Panc1 (cell line): ENCODE measurements around the gene CD44. TPM values are rescaled to one million over a fixed set of nuclear protein-coding genes. Genes with fewer than 3 reads are reported as not detected.

Experiments
- ATAC-seq: fragments of 200-7000 bp; cut with Tn5 transposase; 2 replicates; pipeline ENCODE4 v1.9.1; 2020; ENCODE audit warnings: mild to moderate bottlenecking, moderate library complexity
- BruUV-seq: library from RNA; stranded (reverse); fragments of 400-500 nt; replicated peaks from 2 replicates; lab custom pipeline; 2021; lab: Mats Ljungman, UMichigan
- CTCF ChIA-PET: fragments of 300-600 bp; sonication (Branson Sonifier 250); formaldehyde crosslinking; loops from one replicate; lab custom pipeline; 2022; ENCODE audit warnings: antibody characterized with exemption; lab: Charles Lee
- POLR2A ChIA-PET: fragments of 300-600 bp; sonication (Branson Sonifier 250); formaldehyde crosslinking; loops from one replicate; lab custom pipeline; 2022; ENCODE audit warnings: antibody characterized with exemption; lab: Charles Lee
- DNase-seq: peaks from one replicate; pipeline ENCODE4 v3.0.0-alpha.2; 2010; ENCODE audit warnings: low read depth, low spot score
- H3K27ac ChIP-seq: 2 replicates; pipeline ENCODE4 v1.5.1; 2011; ENCODE audit warnings: mild to moderate bottlenecking, low read length, inconsistent platforms
- H3K27me3 ChIP-seq: fragments of 200-500 bp; sonication (Bioruptor generic); 2 replicates; pipeline ENCODE4 v1.6.0; 2014; ENCODE audit warnings: low read length, inconsistent platforms; ENCODE audit not compliant: control insufficient read depth, insufficient read depth
- H3K36me3 ChIP-seq: fragments of 200-500 bp; sonication (Bioruptor generic); 2 replicates; pipeline ENCODE4 v1.5.1; 2014; ENCODE audit warnings: inconsistent platforms, mild to moderate bottlenecking, low read length, moderate library complexity; ENCODE audit not compliant: control insufficient read depth, insufficient read depth
- H3K4me1 ChIP-seq: 2 replicates; pipeline ENCODE4 v1.5.1; 2011; ENCODE audit warnings: inconsistent platforms, mild to moderate bottlenecking, low read length, moderate library complexity; ENCODE audit not compliant: control insufficient read depth, insufficient read depth
- H3K4me3 ChIP-seq, 2 experiments: 2 replicates each; pipeline ENCODE4 v1.5.1; 2011 to 2012; ENCODE audit warnings: low read depth in 2 of 2, low read length in 2 of 2, mild to moderate bottlenecking in 2 of 2, inconsistent platforms in 1 of 2, moderate library complexity in 1 of 2
- H3K9me3 ChIP-seq: fragments of 200-500 bp; sonication (Bioruptor generic); 2 replicates; pipeline ENCODE4 v1.5.1; 2014; ENCODE audit warnings: low read depth, mild to moderate bottlenecking, inconsistent platforms, low read length, moderate library complexity; ENCODE audit not compliant: control insufficient read depth, insufficient read depth
- POLR2AphosphoS5 ChIP-seq: IDR thresholded peaks from 2 replicates; pipeline ENCODE4 v1.6.1; 2012; ENCODE audit warnings: mild to moderate bottlenecking, low read depth, low read length, moderate library complexity
- SIN3A ChIP-seq: IDR thresholded peaks from 2 replicates; pipeline ENCODE4 v1.6.1; 2012; ENCODE audit warnings: low read depth, mild to moderate bottlenecking, low read length, moderate library complexity, borderline replicate concordance; ENCODE audit not compliant: insufficient read depth
- TCF7L2 ChIP-seq: IDR thresholded peaks from 2 replicates; pipeline ENCODE4 v1.6.1; 2011; ENCODE audit warnings: mild to moderate bottlenecking, low read depth, low read length, inconsistent platforms
- in situ Hi-C: cut with HindIII; loops from 2 replicates; pipeline ENCODE4 v1.10.0; 2016; ENCODE audit warnings: low sequenced_read_pairs, low pct_unique_long_range_greater_than_20kb
- intact Hi-C: fragments of 100-400 bp; cut with micrococcal nuclease; formaldehyde crosslinking; loops from one replicate; pipeline ENCODE4 v1.10.0; 2022; ENCODE audit not compliant: unreplicated experiment
- total RNA-seq: library from RNA; stranded (reverse); gene quantifications from one replicate; pipeline ENCODE4 v1.2.1, GENCODE V29; 2021; ENCODE audit not compliant: unreplicated experiment
- TF ChIP-seq, protein P1 (sequence below): fragments of 450-650 bp; IDR thresholded peaks from 2 replicates; pipeline ENCODE4 v1.5.1; 2017; ENCODE audit warnings: mild to moderate bottlenecking
- TF ChIP-seq, protein P2 (sequence below), 2 experiments: IDR thresholded peaks; 2 replicates each; pipeline ENCODE4 v1.6.1; 2011 to 2012; ENCODE audit warnings: low read depth in 2 of 2, control low read depth in 1 of 2, low read length in 1 of 2, mild to moderate bottlenecking in 1 of 2, moderate library complexity in 1 of 2; ENCODE audit not compliant: insufficient read depth in 1 of 2

Gene CD44
- total RNA-seq, 1 experiment from 2014 or later: 1,819 TPM

DNA sequence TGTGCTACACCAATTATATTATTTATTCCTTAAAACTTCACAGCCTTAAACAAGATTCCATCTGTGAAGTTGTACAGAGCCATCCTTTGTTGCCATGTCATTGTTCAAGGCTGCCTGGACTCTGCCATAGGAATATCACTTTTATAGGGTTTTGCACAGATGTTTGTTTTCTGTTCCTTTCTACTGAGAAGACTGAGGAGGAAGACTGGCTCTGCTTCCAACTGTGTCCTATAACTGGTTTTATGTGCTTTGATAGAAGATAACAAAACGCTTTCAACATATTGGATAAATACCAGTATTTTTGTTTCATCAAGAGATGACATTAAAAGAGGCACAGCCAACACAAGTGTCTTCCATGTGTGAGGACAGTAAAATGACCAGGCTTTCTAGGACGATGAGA lies 120.6 kb downstream of the CD44 start:
- H3K27ac ChIP-seq: no peak overlapping the region
- no TSS peak for BruUV-seq
- intact Hi-C loops (no loop called here), in situ Hi-C loops (no loop called here)
- 0 out of 2 replicates have a peak, but pooled peaks cover 7% of the 10 kb centered on the region for H3K4me1 ChIP-seq
- no peaks in the 10 kb centered on the region for H3K9me3 ChIP-seq
- H3K4me3 ChIP-seq: no peak overlapping the region
- POLR2A ChIA-PET: no interaction called here
- H3K36me3 ChIP-seq: no peaks in the 10 kb centered on the region
- no peak for ATAC-seq
- no peak for DNase-seq
- no peaks in the 10 kb centered on the region for H3K27me3 ChIP-seq
- no peak for TF ChIP-seq TCF7L2
- TF ChIP-seq, protein P1, sequence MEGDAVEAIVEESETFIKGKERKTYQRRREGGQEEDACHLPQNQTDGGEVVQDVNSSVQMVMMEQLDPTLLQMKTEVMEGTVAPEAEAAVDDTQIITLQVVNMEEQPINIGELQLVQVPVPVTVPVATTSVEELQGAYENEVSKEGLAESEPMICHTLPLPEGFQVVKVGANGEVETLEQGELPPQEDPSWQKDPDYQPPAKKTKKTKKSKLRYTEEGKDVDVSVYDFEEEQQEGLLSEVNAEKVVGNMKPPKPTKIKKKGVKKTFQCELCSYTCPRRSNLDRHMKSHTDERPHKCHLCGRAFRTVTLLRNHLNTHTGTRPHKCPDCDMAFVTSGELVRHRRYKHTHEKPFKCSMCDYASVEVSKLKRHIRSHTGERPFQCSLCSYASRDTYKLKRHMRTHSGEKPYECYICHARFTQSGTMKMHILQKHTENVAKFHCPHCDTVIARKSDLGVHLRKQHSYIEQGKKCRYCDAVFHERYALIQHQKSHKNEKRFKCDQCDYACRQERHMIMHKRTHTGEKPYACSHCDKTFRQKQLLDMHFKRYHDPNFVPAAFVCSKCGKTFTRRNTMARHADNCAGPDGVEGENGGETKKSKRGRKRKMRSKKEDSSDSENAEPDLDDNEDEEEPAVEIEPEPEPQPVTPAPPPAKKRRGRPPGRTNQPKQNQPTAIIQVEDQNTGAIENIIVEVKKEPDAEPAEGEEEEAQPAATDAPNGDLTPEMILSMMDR: no peak
- TF ChIP-seq, protein P2, sequence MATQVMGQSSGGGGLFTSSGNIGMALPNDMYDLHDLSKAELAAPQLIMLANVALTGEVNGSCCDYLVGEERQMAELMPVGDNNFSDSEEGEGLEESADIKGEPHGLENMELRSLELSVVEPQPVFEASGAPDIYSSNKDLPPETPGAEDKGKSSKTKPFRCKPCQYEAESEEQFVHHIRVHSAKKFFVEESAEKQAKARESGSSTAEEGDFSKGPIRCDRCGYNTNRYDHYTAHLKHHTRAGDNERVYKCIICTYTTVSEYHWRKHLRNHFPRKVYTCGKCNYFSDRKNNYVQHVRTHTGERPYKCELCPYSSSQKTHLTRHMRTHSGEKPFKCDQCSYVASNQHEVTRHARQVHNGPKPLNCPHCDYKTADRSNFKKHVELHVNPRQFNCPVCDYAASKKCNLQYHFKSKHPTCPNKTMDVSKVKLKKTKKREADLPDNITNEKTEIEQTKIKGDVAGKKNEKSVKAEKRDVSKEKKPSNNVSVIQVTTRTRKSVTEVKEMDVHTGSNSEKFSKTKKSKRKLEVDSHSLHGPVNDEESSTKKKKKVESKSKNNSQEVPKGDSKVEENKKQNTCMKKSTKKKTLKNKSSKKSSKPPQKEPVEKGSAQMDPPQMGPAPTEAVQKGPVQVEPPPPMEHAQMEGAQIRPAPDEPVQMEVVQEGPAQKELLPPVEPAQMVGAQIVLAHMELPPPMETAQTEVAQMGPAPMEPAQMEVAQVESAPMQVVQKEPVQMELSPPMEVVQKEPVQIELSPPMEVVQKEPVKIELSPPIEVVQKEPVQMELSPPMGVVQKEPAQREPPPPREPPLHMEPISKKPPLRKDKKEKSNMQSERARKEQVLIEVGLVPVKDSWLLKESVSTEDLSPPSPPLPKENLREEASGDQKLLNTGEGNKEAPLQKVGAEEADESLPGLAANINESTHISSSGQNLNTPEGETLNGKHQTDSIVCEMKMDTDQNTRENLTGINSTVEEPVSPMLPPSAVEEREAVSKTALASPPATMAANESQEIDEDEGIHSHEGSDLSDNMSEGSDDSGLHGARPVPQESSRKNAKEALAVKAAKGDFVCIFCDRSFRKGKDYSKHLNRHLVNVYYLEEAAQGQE (IDR thresholded peaks at IDR 0.05; ENCODE audit: insufficient read depth in 1 of 2, low read depth in 2 of 2, low read length in 1 of 2): no peak
- TF ChIP-seq SIN3A: no peak
- TF ChIP-seq POLR2AphosphoS5: no peak
- CTCF ChIA-PET: no interaction called here

DNA sequence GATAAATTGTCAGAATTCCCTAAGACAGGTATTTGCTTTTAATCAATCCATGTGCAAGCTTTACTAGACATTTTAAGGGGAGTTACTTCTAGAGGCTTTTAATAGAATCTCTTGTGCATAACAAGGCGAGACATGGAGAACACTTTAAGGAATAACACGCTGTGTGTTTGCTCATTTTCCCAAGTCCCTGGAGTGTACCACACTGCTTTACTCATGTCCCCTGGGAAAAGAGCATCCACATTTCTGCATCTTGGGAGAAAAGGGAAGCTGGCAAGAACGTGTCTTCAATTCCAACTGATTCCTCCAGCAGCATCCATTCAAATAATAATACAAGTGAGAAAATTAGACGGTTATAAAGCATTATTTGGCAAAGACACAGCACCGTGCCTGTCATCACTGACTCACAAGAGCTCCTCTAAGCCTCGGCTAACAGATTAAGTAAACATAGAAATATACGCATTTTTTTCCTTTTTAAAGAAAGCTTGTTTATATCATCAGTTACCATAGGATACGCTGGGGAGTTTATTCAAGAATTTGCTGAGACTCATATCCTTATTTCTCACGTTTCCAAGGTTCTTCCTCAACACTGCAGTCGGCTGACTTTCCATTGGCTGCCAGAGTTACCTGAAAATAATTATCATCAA lies 121.5 kb downstream of the CD44 start:
- CTCF ChIA-PET: no interaction called here
- no peaks in the 10 kb centered on the region for H3K36me3 ChIP-seq
- no TSS peak for BruUV-seq
- ATAC-seq (peak; percentile 70; the same call in 1 of the 2 replicates), DNase-seq (no peak)
- H3K4me3 ChIP-seq: 0 out of 4 replicates have a peak overlapping the region, but pooled peaks of 1 of the 2 experiments have one; percentile 9
- H3K27me3 ChIP-seq: no peaks in the 10 kb centered on the region
- TF ChIP-seq, protein P2 (IDR thresholded peaks at IDR 0.05; ENCODE audit: insufficient read depth in 1 of 2, low read depth in 2 of 2, low read length in 1 of 2): no peak
- TF ChIP-seq, protein P1: no peak
- TF ChIP-seq SIN3A (no peak), TCF7L2 (no peak), POLR2AphosphoS5 (no peak)
- H3K9me3 ChIP-seq: no peaks in the 10 kb centered on the region
- intact Hi-C loops: no loop called here
- POLR2A ChIA-PET: interaction anchor here (0.5 kb wide), 1 partner anchor 73 kb away, joined by 5 read pairs; no protein-coding TSS in a partner anchor
- H3K4me1 ChIP-seq: 0 out of 2 replicates have a peak, but pooled peaks cover 7% of the 10 kb centered on the region
- peak overlapping the region; percentile 1; the same call in 1 of the 2 replicates for H3K27ac ChIP-seq
- in situ Hi-C loops: no loop called here
